BLaER1 treated with 17β-estradiol and CSF1 and Interleukin-3, amounts not matched to agents 10 nM and 100 nM (cell line): Measurements from ENCODE around the gene TIAM2.
A peak's percentile ranks its signal among the peaks of the same experiment; 100 is the strongest.
"Not testable (repeated sequence)": the region's sequence is repeated elsewhere in the genome, so short reads cannot be mapped to it uniquely, and the experiment has no call there.

Experiments used
- H3K27ac ChIP-seq, 11 experiments: shearing (Covaris generic); formaldehyde crosslinking; 2 replicates each; pipeline ENCODE4 v1.8.1; 2022
- H3K27me3 ChIP-seq, 11 experiments: shearing (Covaris generic); formaldehyde crosslinking; 2 replicates each; pipeline ENCODE4 v1.8.1; 2022
- H3K36me3 ChIP-seq, 11 experiments: shearing (Covaris generic); formaldehyde crosslinking; 2 replicates each; pipeline ENCODE4 v1.8.1; 2022
- H3K4me1 ChIP-seq, 10 experiments: shearing (Covaris generic); formaldehyde crosslinking; 2 replicates each; pipeline ENCODE4 v1.8.1; 2022
- H3K4me2 ChIP-seq, 11 experiments: shearing (Covaris generic); formaldehyde crosslinking; 2 replicates each; pipeline ENCODE4 v1.8.1; 2022
- H3K4me3 ChIP-seq, 10 experiments: shearing (Covaris generic); formaldehyde crosslinking; 2 replicates each; pipeline ENCODE4 v1.8.1; 2022
- H3K9ac ChIP-seq, 11 experiments: shearing (Covaris generic); formaldehyde crosslinking; 2 replicates each; pipeline ENCODE4 v1.8.1; 2022
- H3K9me3 ChIP-seq, 11 experiments: shearing (Covaris generic); formaldehyde crosslinking; replicated peaks in 1 of 11; 2 replicates each; pipeline ENCODE4 v1.8.1; 2022
- H4K20me1 ChIP-seq, 11 experiments: shearing (Covaris generic); formaldehyde crosslinking; 2 replicates each; pipeline ENCODE4 v1.8.1; 2022
- Cebpa-rat ChIP-seq, 11 experiments: shearing (Covaris generic); IDR thresholded peaks; 2 replicates each; pipeline ENCODE4 v1.8.1; 2022

TIAM2 gene

DNA sequence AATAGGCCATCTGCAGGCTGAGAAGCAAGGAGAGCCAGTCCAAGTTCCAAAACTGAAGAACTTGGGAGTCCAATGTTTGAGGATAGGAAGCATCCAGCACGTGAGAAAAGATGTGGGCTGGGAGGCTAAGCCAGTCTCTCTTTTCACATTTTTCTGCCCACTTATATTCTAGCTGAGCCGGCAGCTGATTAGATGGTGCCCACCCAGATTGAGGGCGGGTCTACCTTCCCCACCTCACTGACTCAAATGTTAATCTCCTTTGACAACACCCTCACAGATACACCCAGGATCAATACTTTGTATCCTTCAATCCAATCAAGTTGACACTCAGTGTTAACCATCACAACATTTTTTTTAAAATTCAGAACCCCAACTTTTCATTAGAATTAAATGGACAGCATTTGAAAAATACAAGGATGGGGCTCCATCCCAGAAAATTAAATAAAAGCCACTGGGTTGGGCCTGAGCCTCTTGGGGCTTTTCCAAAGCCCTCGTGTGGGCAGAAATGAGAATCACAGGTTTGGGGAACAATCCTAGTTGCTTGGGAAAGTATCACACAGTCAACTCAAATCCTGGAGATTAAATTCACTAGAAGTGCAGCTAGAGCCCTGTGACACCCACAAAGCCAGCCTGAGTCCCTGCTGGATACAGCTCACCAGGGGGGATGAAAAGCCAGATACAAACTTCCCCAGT lies 270.9 kb downstream of the TIAM2 start:
- H3K9me3 ChIP-seq = peaks cover 0 to 8% (median 0%) of the 10 kb centered on the region in 11 experiments; a peak in 2 of 22 replicates
- H3K36me3 ChIP-seq = peaks cover 30 to 64% (median 42%) of the 10 kb centered on the region in 11 experiments
- no peaks in the 10 kb centered on the region for H3K27me3 ChIP-seq
- H4K20me1 ChIP-seq = 0 out of 22 replicates have a peak, but pooled peaks cover 0 to 6% (median 0%) of the 10 kb centered on the region in 11 experiments
- H3K4me2 ChIP-seq = no peak overlapping the region
- no peak overlapping the region for H3K9ac ChIP-seq
- H3K4me3 ChIP-seq = no peak overlapping the region
- H3K4me1 ChIP-seq = peaks cover 0 to 20% (median 16%) of the 10 kb centered on the region in 10 experiments; a peak in 15 of 20 replicates
- H3K27ac ChIP-seq = no peak overlapping the region
- TF ChIP-seq Cebpa-rat (IDR thresholded peaks at IDR 0.05) = no peak

DNA sequence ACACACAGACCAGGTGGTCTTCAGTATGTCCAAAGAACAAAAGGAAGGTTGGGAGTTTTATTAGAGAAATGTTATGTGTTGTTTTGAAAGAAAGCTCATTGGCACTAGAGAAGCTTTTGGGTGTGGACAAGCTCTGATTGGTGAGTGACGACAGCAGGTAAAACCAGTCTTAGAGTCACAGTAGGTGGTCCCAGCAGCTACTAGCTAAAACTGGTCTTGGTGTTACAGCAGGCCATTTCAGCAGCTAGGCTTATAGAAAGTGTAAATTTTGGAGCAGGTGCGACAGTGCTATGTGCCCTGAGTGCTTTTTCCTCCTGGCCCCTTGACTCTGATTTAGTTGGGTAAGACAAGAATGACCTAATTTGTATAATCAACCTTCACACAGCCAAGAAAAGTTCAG lies 272.3 kb downstream of the TIAM2 start:
- peaks cover 0 to 9% (median 3%) of the 10 kb centered on the region in 10 experiments; a peak in 14 of 20 replicates for H3K4me1 ChIP-seq

DNA sequence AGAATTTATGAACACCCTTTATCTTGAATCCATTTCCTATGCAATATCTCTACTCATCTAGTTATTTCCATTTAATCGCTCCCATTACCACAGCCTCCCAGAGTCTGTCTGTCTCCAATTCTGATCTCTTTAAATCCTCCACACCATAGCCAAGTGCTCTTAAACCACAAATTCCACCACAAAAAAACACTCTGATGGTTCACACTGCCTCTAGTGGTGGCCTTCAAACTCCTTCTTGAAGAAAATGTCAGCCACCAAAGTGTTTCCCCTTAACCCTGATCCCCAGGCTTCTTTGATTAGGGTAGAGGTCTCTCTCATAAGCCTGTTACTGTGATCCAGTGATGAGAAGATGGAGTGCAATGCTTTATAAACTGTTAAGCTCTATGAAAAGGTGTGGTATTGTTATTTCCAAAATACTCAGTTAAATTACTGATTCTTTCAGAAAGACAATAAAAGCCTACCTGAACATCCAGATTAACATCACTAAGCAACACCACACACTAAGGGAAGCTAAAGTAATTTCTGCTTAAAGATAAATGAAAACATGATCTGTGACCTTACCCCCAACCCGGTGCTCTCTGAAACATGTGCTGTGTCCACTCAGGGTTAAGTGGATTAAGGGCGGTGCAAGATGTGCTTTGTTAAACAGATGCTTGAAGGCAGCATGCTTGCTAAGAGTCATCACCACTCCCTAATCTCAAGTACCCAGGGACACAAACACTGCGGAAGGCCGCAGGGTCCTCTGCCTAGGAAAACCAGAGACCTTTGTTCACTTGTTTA lies 273.2 kb downstream of the TIAM2 start:
- H3K27ac ChIP-seq, H4K20me1 ChIP-seq, H3K4me3 ChIP-seq, H3K4me2 ChIP-seq, H3K9me3 ChIP-seq, H3K9ac ChIP-seq, H3K27me3 ChIP-seq, H3K4me1 ChIP-seq: not testable (repeated sequence)
- H3K36me3 ChIP-seq = peaks cover 31 to 72% (median 50%) of the 10 kb centered on the region in 11 experiments

More for the DNA sequence above, 272.3 kb downstream of the TIAM2 start:
- Histone ChIP-seq H3K9ac (no peak overlapping the region), H3K36me3 (peaks cover 30 to 64% (median 48%) of the 10 kb centered on the region in 11 experiments), H3K4me3 (no peak overlapping the region), H4K20me1 (no peaks in the 10 kb centered on the region), H3K9me3 (peaks cover 0 to 8% (median 0%) of the 10 kb centered on the region in 11 experiments; a peak in 2 of 22 replicates), H3K27me3 (no peaks in the 10 kb centered on the region), H3K27ac (no peak overlapping the region), H3K4me2 (no peak overlapping the region)
- no peak for TF ChIP-seq Cebpa-rat (IDR thresholded peaks at IDR 0.05)

DNA sequence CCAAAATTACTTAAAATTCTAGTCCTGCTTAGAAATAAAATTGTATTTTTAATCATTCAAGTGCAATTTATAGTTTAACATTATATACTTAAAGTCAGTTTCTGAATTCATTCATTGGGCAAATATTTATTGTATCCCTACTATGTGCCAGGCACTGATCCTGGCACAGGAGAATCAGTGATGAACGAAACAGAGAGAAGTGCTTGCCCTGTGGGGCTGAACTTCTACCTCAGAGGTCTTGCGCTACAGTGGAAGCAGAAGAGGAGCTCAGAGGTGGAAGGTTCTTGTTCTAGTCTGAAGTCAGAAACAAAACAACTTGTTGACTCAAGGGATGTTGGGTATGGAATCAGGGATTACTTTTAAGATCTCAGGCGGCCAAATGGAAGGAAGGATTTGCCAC lies 274.6 kb downstream of the TIAM2 start:
- Histone ChIP-seq H3K9me3 (peaks cover 0 to 8% (median 0%) of the 10 kb centered on the region in 11 experiments; a peak in 2 of 22 replicates), H3K9ac (no peak overlapping the region), H3K27ac (no peak overlapping the region), H3K27me3 (no peaks in the 10 kb centered on the region), H3K4me1 (peaks cover 6 to 21% (median 16%) of the 10 kb centered on the region in 10 experiments), H3K36me3 (peaks cover 28 to 76% (median 42%) of the 10 kb centered on the region in 11 experiments), H4K20me1 (no peaks in the 10 kb centered on the region), H3K4me3 (no peak overlapping the region), H3K4me2 (no peak overlapping the region)
- TF ChIP-seq Cebpa-rat (IDR thresholded peaks at IDR 0.05) = no peak

DNA sequence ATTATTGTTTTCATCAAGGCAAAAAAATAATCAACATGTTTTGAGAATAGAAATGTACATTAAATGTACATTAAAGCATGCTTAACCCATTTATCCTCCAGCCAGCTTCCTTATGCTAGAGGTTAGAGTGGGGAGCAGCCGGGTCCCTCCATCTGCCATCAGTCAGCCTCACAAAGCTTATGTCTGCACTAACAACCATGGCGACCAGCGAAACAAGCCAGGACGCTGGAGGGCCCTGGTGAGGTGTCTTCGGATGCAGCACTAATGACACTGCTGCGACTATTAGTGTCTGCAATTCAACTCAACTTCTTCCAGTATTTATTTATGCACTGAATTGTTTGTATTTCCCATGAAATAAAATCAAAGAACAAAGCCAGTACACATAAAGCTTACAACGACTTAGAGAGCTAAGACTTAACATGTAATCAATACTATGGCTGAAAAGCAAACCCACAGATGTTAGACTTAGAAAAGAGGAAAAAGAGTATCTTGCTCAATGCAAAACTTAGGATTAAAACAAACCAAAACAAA lies 275.5 kb downstream of the TIAM2 start:
- H3K27me3 ChIP-seq = no peaks in the 10 kb centered on the region
- H3K4me3 ChIP-seq = no peak overlapping the region
- peaks cover 0 to 8% (median 0%) of the 10 kb centered on the region in 11 experiments; a peak in 2 of 22 replicates for H3K9me3 ChIP-seq
- H3K9ac ChIP-seq = no peak overlapping the region
- TF ChIP-seq Cebpa-rat (IDR thresholded peaks at IDR 0.05) = no peak
- peaks cover 28 to 78% (median 43%) of the 10 kb centered on the region in 11 experiments for H3K36me3 ChIP-seq
- H4K20me1 ChIP-seq = no peaks in the 10 kb centered on the region
- no peak overlapping the region for H3K27ac ChIP-seq
- no peak overlapping the region for H3K4me2 ChIP-seq
- peaks cover 6 to 21% (median 14%) of the 10 kb centered on the region in 10 experiments for H3K4me1 ChIP-seq

DNA sequence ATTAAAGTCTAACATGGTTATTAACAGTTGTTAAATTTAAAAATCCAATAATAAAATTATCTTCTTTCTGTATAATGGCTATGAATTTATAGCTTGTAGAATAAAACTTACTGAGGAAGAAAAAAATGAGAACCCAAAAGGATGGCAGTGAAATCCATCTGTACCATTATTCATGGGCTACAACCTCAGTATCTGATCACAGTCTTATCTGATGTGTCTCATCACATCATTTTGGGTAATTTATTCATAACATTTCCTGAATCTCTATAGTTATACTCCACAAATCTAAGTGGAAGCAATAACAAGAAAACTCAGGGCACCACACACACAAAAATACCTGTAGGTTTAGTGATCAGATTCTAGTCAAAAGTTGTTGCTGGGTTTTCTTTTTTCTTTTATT lies 276.0 kb downstream of the TIAM2 start:
- no peak overlapping the region for H3K4me3 ChIP-seq
- H3K27me3 ChIP-seq = no peaks in the 10 kb centered on the region
- peaks cover 29 to 79% (median 48%) of the 10 kb centered on the region in 11 experiments for H3K36me3 ChIP-seq
- no peak for TF ChIP-seq Cebpa-rat (IDR thresholded peaks at IDR 0.05)
- H3K4me2 ChIP-seq = no peak overlapping the region
- H3K4me1 ChIP-seq = peaks cover 6 to 21% (median 14%) of the 10 kb centered on the region in 10 experiments
- no peak overlapping the region for H3K27ac ChIP-seq
- no peaks in the 10 kb centered on the region; a peak in 1 of 22 replicates for H4K20me1 ChIP-seq
- H3K9ac ChIP-seq = no peak overlapping the region
- peaks cover 0 to 8% (median 0%) of the 10 kb centered on the region in 11 experiments; a peak in 2 of 22 replicates for H3K9me3 ChIP-seq

DNA sequence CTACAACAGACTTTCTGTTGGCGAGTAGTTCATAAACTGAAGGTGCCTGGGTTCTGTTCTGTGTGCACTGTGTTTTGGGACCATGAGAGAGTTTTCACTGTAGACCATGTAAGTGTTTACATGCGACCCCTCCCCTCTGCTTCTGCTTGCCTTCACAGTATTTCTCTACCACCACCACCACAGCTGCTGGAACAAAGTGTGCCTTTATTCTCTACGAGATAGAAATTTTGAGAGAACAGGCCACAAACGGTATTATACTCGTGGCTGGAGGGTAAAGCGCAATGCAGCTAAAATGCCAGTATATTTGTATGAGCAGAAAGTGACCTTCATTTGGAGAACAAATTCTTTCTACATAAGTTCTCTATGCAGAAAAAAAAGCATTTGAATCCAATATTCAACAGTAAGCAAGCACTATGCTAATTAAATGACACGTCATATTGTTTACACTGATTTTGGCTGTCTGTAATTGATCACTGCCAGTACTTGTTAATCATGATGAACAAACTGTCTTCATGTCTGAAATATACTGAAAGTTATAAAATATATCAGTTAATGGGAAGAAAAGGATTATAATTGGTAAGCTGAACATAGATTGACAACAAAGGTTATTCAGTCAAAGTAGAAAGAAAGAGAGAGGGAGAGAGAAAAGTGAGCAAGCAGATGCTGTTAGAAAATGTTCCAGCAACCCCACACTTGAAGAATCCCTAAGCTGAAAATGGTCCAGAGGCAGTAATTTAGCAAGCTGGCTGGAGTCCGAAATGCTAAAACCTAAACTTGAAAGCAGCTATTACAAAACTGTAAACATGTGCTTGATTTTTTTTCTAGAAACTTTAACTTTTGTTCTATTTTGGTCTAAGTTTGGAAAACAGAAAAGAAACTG lies 277.5 kb downstream of the TIAM2 start:
- Histone ChIP-seq H4K20me1 (no peaks in the 10 kb centered on the region; a peak in 1 of 22 replicates), H3K4me2 (peak overlapping the region in 6 of 11 experiments; percentile 47 to 62 (median 52); a peak in 10 of 22 replicates), H3K27ac (peak overlapping the region in 4 of 11 experiments; percentile 4 to 47 (median 29); a peak in 5 of 22 replicates), H3K9me3 (no peaks in the 10 kb centered on the region), H3K4me1 (peaks cover 6 to 21% (median 14%) of the 10 kb centered on the region in 10 experiments), H3K9ac (no peak overlapping the region), H3K36me3 (peaks cover 18 to 65% (median 38%) of the 10 kb centered on the region in 11 experiments; a peak in 21 of 22 replicates), H3K27me3 (no peaks in the 10 kb centered on the region), H3K4me3 (no peak overlapping the region)
- no peak for TF ChIP-seq Cebpa-rat (IDR thresholded peaks at IDR 0.05)

DNA sequence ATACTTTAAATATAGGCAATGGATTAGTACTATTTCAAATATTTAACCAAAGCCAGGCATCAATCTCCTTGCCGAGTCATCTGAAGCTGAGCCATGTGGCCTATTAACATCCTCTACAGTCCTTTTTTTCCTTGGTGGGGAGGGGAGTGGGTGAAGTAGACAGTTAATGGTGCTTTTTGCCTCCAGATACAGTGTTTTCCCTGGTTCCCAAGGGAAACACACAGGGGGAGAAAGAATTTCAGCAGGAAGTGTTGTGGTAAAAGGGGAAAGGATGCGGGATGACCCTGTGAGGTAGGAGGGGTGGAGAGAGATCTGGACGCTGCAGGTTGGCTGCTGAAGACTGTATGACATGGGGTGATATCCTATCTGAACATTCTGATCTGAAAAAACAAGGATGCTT lies 278.3 kb downstream of the TIAM2 start:
- TF ChIP-seq Cebpa-rat (IDR thresholded peaks at IDR 0.05) = no peak
- Histone ChIP-seq H3K27me3 (no peaks in the 10 kb centered on the region), H3K9ac (no peak overlapping the region), H3K27ac (peak overlapping the region in 5 of 11 experiments; percentile 4 to 47 (median 26); a peak in 7 of 22 replicates), H3K4me2 (peak overlapping the region; percentile 9 to 62 (median 52); a peak in 20 of 22 replicates), H3K9me3 (no peaks in the 10 kb centered on the region), H3K4me1 (peaks cover 6 to 21% (median 14%) of the 10 kb centered on the region in 10 experiments), H3K4me3 (no peak overlapping the region), H3K36me3 (peaks cover 23 to 66% (median 42%) of the 10 kb centered on the region in 11 experiments), H4K20me1 (no peaks in the 10 kb centered on the region; a peak in 1 of 22 replicates)
